WTC11 (cell line): ENCODE measurements around the gene SARDH. TPM values are rescaled to one million over a fixed set of nuclear protein-coding genes. Genes with fewer than 3 reads are reported as not detected.

Experiments used
- ATAC-seq: fragments of 200-7000 bp; cut with Tn5 transposase; 2 replicates; pipeline ENCODE4 v1.10.0; 2021; ENCODE audit warnings: mild to moderate bottlenecking, moderate library complexity
- CTCF ChIA-PET: fragments of 300-600 bp; sonication (Branson Sonifier 250); formaldehyde crosslinking; loops from one replicate; lab custom pipeline; 2021; ENCODE audit warnings: antibody characterized with exemption; lab: Charles Lee
- POLR2A ChIA-PET: fragments of 350-600 bp; sonication (Branson Sonifier 250); formaldehyde crosslinking; loops from one replicate; lab custom pipeline; 2021; ENCODE audit warnings: antibody characterized with exemption; lab: Charles Lee
- DNase-seq: peaks from one replicate; pipeline ENCODE4 v3.0.0; 2021; ENCODE audit warnings: low spot score
- H3K27ac Mint-ChIP-seq: 2 replicates; pipeline ENCODE4 v1.8.0; 2021; ENCODE audit warnings: mixed read lengths
- H3K27me3 Mint-ChIP-seq: 2 replicates; pipeline ENCODE4 v1.8.0; 2021; ENCODE audit warnings: low read depth, mild to moderate bottlenecking, moderate library complexity, mixed read lengths
- H3K36me3 Mint-ChIP-seq: 2 replicates; pipeline ENCODE4 v1.8.0; 2021; ENCODE audit warnings: mixed read lengths
- H3K4me1 Mint-ChIP-seq: 2 replicates; pipeline ENCODE4 v1.8.0; 2022; ENCODE audit warnings: mixed read lengths
- H3K4me3 Mint-ChIP-seq: 2 replicates; pipeline ENCODE4 v1.8.0; 2021; ENCODE audit warnings: mild to moderate bottlenecking, moderate library complexity, mixed read lengths
- H3K9me3 Mint-ChIP-seq: 2 replicates; pipeline ENCODE4 v1.8.0; 2021; ENCODE audit warnings: mixed read lengths
- ARID4B ChIP-seq: sonication (generic); formaldehyde crosslinking; IDR thresholded peaks from 2 replicates; pipeline ENCODE4 v1.8.0; 2023; ENCODE audit warnings: missing genetic modification reagents, mild to moderate bottlenecking, borderline replicate concordance
- ATF3 ChIP-seq: sonication (generic); formaldehyde crosslinking; conservative IDR thresholded peaks from 2 replicates; pipeline ENCODE4 v1.8.1; 2022; ENCODE audit warnings: mild to moderate bottlenecking, missing genetic modification reagents
- ATF6 ChIP-seq: sonication (generic); formaldehyde crosslinking; IDR thresholded peaks from 2 replicates; pipeline ENCODE4 v1.8.1; 2023; ENCODE audit warnings: mild to moderate bottlenecking, missing genetic modification reagents
- CREB1 ChIP-seq: sonication (generic); formaldehyde crosslinking; IDR thresholded peaks from 2 replicates; pipeline ENCODE4 v1.8.0; 2023; ENCODE audit warnings: mild to moderate bottlenecking, missing genetic modification reagents
- EMX1 ChIP-seq: fragments of 250-450 bp; sonication (Bioruptor Pico); IDR thresholded peaks from 2 replicates; pipeline ENCODE4 v1.8.0; 2021; ENCODE audit warnings: mild to moderate bottlenecking
- FOXJ3 ChIP-seq: sonication (generic); formaldehyde crosslinking; IDR thresholded peaks from 2 replicates; pipeline ENCODE4 v1.9.0; 2021; ENCODE audit warnings: missing genetic modification reagents, mild to moderate bottlenecking, borderline replicate concordance
- FOXP1 ChIP-seq: sonication (generic); formaldehyde crosslinking; IDR thresholded peaks from 2 replicates; pipeline ENCODE4 v1.8.0; 2022; ENCODE audit warnings: missing genetic modification reagents, mild to moderate bottlenecking, moderate library complexity, borderline replicate concordance
- HMGA2 ChIP-seq: fragments of 250-450 bp; sonication (Bioruptor Pico); IDR thresholded peaks from 2 replicates; pipeline ENCODE4 v1.4.0; 2021; ENCODE audit warnings: mild to moderate bottlenecking, moderate library complexity
- IRF1 ChIP-seq: sonication (generic); formaldehyde crosslinking; IDR thresholded peaks from 2 replicates; pipeline ENCODE4 v1.8.0; 2023; ENCODE audit warnings: missing genetic modification reagents
- MXD4 ChIP-seq: fragments of 250-450 bp; sonication (Bioruptor Pico); IDR thresholded peaks from 2 replicates; pipeline ENCODE4 v1.8.0; 2021; ENCODE audit warnings: mild to moderate bottlenecking, moderate library complexity, borderline replicate concordance
- NFE2L1 ChIP-seq: sonication (generic); formaldehyde crosslinking; IDR thresholded peaks from 2 replicates; pipeline ENCODE4 v1.8.1; 2023; ENCODE audit warnings: missing genetic modification reagents
- RELA ChIP-seq: sonication (generic); formaldehyde crosslinking; IDR thresholded peaks from 2 replicates; pipeline ENCODE4 v1.8.1; 2022; ENCODE audit warnings: missing genetic modification reagents, mild to moderate bottlenecking, borderline replicate concordance
- SMAD3 ChIP-seq: sonication (generic); formaldehyde crosslinking; IDR thresholded peaks from 2 replicates; pipeline ENCODE4 v1.8.0; 2022; ENCODE audit warnings: missing genetic modification reagents, mild to moderate bottlenecking, borderline replicate concordance
- TEAD1 ChIP-seq: sonication (generic); formaldehyde crosslinking; IDR thresholded peaks from 2 replicates; pipeline ENCODE4 v1.8.0; 2022; ENCODE audit warnings: mild to moderate bottlenecking, missing genetic modification reagents
- TP53 ChIP-seq: sonication (generic); formaldehyde crosslinking; IDR thresholded peaks from 2 replicates; pipeline ENCODE4 v1.8.1; 2023; ENCODE audit warnings: mild to moderate bottlenecking, missing genetic modification reagents
- ZBTB43 ChIP-seq: sonication (generic); formaldehyde crosslinking; IDR thresholded peaks from 2 replicates; pipeline ENCODE4 v1.8.1; 2023; ENCODE audit warnings: mild to moderate bottlenecking, missing genetic modification reagents
- ZNF281 ChIP-seq: sonication (generic); formaldehyde crosslinking; IDR thresholded peaks from 2 replicates; pipeline ENCODE4 v1.8.0; 2023; ENCODE audit warnings: mild to moderate bottlenecking, missing genetic modification reagents
- ZNF416 ChIP-seq: fragments of 250-450 bp; sonication (Bioruptor Pico); IDR thresholded peaks from 2 replicates; pipeline ENCODE4 v1.9.0; 2021; ENCODE audit warnings: mild to moderate bottlenecking, inconsistent platforms
- ZNF423 ChIP-seq: fragments of 250-450 bp; sonication (Bioruptor Pico); IDR thresholded peaks from 2 replicates; pipeline ENCODE4 v2.1.2; 2022; ENCODE audit warnings: mild to moderate bottlenecking, moderate library complexity
- ZNF671 ChIP-seq: fragments of 250-450 bp; sonication (Bioruptor Pico); IDR thresholded peaks from 2 replicates; pipeline ENCODE4 v1.8.0; 2021; ENCODE audit warnings: mild to moderate bottlenecking
- total RNA-seq: library from RNA; stranded (reverse); gene quantifications from 3 replicates; pipeline ENCODE4 v1.2.3, GENCODE V29; 2021

The SARDH gene
- total RNA-seq, 1 experiment from 2014 or later = 8.5 TPM

GRCh38 chr9:133783331-133783731 lies 45.2 kb upstream of the SARDH start (continued):
- no peak for TF ChIP-seq MXD4 (CRISPR knock-in tag)
- TF ChIP-seq ARID4B (CRISPR knock-in tag) = no peak
- no peak for TF ChIP-seq ZBTB43 (CRISPR knock-in tag)
- TF ChIP-seq CREB1 (CRISPR knock-in tag) = no peak
- no peak for TF ChIP-seq RELA
- TF ChIP-seq ATF6 (CRISPR knock-in tag) = no peak
- TF ChIP-seq FOXP1 = no peak
- TF ChIP-seq ZNF416 (CRISPR knock-in tag) = no peak
- no peak for TF ChIP-seq ZNF671 (CRISPR knock-in tag)

GRCh38 chr9:133782157-133783130 lies 44.3 kb upstream of the SARDH start:
- Mint-ChIP-seq H3K36me3 (peaks cover 6% of the 10 kb centered on the region; the same call in 1 of the 2 replicates), H3K9me3 (no peaks in the 10 kb centered on the region), H3K27ac (no peak overlapping the region), H3K4me1 (no peaks in the 10 kb centered on the region), H3K27me3 (no peaks in the 10 kb centered on the region), H3K4me3 (no peak overlapping the region)
- DNase-seq (peak; percentile 83), ATAC-seq (peak; percentile 88)
- POLR2A ChIA-PET = interaction anchor here (0.6 kb wide), 1 partner anchor 390 kb away, joined by 6 read pairs; no protein-coding TSS in a partner anchor
- CTCF ChIA-PET = interaction anchor here (0.6 to 3.7 kb wide), 51 partner anchors 11 to 545 kb away, joined by 3 to 80 read pairs (median 4); partner anchors contain the start of genes BRD3OS and SARDH
- TF ChIP-seq TP53 (CRISPR knock-in tag) (no peak), EMX1 (CRISPR knock-in tag) (no peak), ZNF281 (no peak), HMGA2 (no peak), NFE2L1 (no peak), SMAD3 (no peak), FOXJ3 (CRISPR knock-in tag) (no peak), ATF3 (no peak), IRF1 (no peak), TEAD1 (no peak), ZNF423 (CRISPR knock-in tag) (no peak)
